ENCODE results near the gene TEP1.

The TEP1 gene

GRCh38 chr14:20332431-20332787 lies 80.9 kb downstream of the TEP1 start:
- Histone ChIP-seq H3K4me3 (ENCODE audit: low read length) (peak overlapping the region; percentile 84), H3K4me1 (ENCODE audit: insufficient read depth, low read length) (peaks cover 9% of the 10 kb centered on the region; the same call in 1 of the 2 replicates), H3K9ac (ENCODE audit: low read depth, low read length) (peak overlapping the region; percentile 95)

GRCh38 chr14:20331053-20331613 lies 82.2 kb downstream of the TEP1 start:
- peak overlapping the region; percentile 84 for H3K4me3 ChIP-seq (ENCODE audit: low read length)
- peak overlapping the region; percentile 76; the same call in 1 of the 2 replicates for H3K9ac ChIP-seq (ENCODE audit: low read depth, low read length)
- H3K36me3 ChIP-seq (ENCODE audit: insufficient read depth, low read depth, low read length): peaks cover 51% of the 10 kb centered on the region
- no peaks in the 10 kb centered on the region for H3K27me3 ChIP-seq (ENCODE audit: insufficient read depth, low read length)
- H3K4me1 ChIP-seq (ENCODE audit: insufficient read depth, low read length): peaks cover 9% of the 10 kb centered on the region; the same call in 1 of the 2 replicates
- H3K27ac ChIP-seq (ENCODE audit: low read length): peak overlapping the region; percentile 25
- H3K9me3 ChIP-seq (ENCODE audit: insufficient read depth, low read depth, low read length): no peaks in the 10 kb centered on the region

More at GRCh38 chr14:20332431-20332787, 80.9 kb downstream of the TEP1 start:
- no peaks in the 10 kb centered on the region for H3K27me3 ChIP-seq (ENCODE audit: insufficient read depth, low read length)
- H3K36me3 ChIP-seq (ENCODE audit: insufficient read depth, low read depth, low read length): peaks cover 38% of the 10 kb centered on the region
- peak overlapping the region; percentile 69 for H3K27ac ChIP-seq (ENCODE audit: low read length)
- H3K9me3 ChIP-seq (ENCODE audit: insufficient read depth, low read depth, low read length): no peaks in the 10 kb centered on the region

GRCh38 chr14:20329355-20329754 lies 83.9 kb downstream of the TEP1 start:
- H3K36me3 ChIP-seq (ENCODE audit: insufficient read depth, low read depth, low read length): peaks cover 68% of the 10 kb centered on the region
- H3K4me1 ChIP-seq (ENCODE audit: insufficient read depth, low read length): peaks cover 9% of the 10 kb centered on the region; the same call in 1 of the 2 replicates
- H3K27ac ChIP-seq (ENCODE audit: low read length): no peak overlapping the region

GRCh38 chr14:20328705-20329104 lies 84.6 kb downstream of the TEP1 start:
- no peaks in the 10 kb centered on the region for H3K9me3 ChIP-seq (ENCODE audit: insufficient read depth, low read depth, low read length)
- no peak overlapping the region for H3K27ac ChIP-seq (ENCODE audit: low read length)
- peaks cover 75% of the 10 kb centered on the region for H3K36me3 ChIP-seq (ENCODE audit: insufficient read depth, low read depth, low read length)
- H3K9ac ChIP-seq (ENCODE audit: low read depth, low read length): peak overlapping the region; percentile 76; the same call in 1 of the 2 replicates
- H3K27me3 ChIP-seq (ENCODE audit: insufficient read depth, low read length): no peaks in the 10 kb centered on the region
- peak overlapping the region; percentile 84; the same call in 1 of the 2 replicates for H3K4me3 ChIP-seq (ENCODE audit: low read length)
- H3K4me1 ChIP-seq (ENCODE audit: insufficient read depth, low read length): peaks cover 9% of the 10 kb centered on the region; the same call in 1 of the 2 replicates

More at GRCh38 chr14:20329355-20329754, 83.9 kb downstream of the TEP1 start:
- no peaks in the 10 kb centered on the region for H3K9me3 ChIP-seq (ENCODE audit: insufficient read depth, low read depth, low read length)
- peak overlapping the region; percentile 76; the same call in 1 of the 2 replicates for H3K9ac ChIP-seq (ENCODE audit: low read depth, low read length)
- H3K27me3 ChIP-seq (ENCODE audit: insufficient read depth, low read length): no peaks in the 10 kb centered on the region
- peak overlapping the region; percentile 84; the same call in 1 of the 2 replicates for H3K4me3 ChIP-seq (ENCODE audit: low read length)

GRCh38 chr14:20327005-20327869 lies 86.1 kb downstream of the TEP1 start:
- Histone ChIP-seq H3K27ac (ENCODE audit: low read length) (no peak overlapping the region), H3K27me3 (ENCODE audit: insufficient read depth, low read length) (no peaks in the 10 kb centered on the region), H3K9me3 (ENCODE audit: insufficient read depth, low read depth, low read length) (no peaks in the 10 kb centered on the region), H3K9ac (ENCODE audit: low read depth, low read length) (peak overlapping the region; percentile 14; the same call in 1 of the 2 replicates), H3K36me3 (ENCODE audit: insufficient read depth, low read depth, low read length) (peaks cover 89% of the 10 kb centered on the region), H3K4me1 (ENCODE audit: insufficient read depth, low read length) (peaks cover 5% of the 10 kb centered on the region; the same call in 1 of the 2 replicates), H3K4me3 (ENCODE audit: low read length) (no peak overlapping the region; the same call in 1 of the 2 replicates)

- Histone ChIP-seq H3K36me3 (ENCODE audit: insufficient read depth, low read depth, low read length) (peaks cover 96% of the 10 kb centered on the region), H3K4me1 (ENCODE audit: insufficient read depth, low read length) (no peaks in the 10 kb centered on the region), H3K9ac (ENCODE audit: low read depth, low read length) (no peak overlapping the region), H3K27me3 (ENCODE audit: insufficient read depth, low read length) (no peaks in the 10 kb centered on the region), H3K27ac (ENCODE audit: low read length) (no peak overlapping the region), H3K9me3 (ENCODE audit: insufficient read depth, low read depth, low read length) (no peaks in the 10 kb centered on the region), H3K4me3 (ENCODE audit: low read length) (no peak overlapping the region)
Measured at GRCh38 chr14:20317720-20318119, 95.6 kb downstream of the TEP1 start.

Measured in iPS-20b (cell line).